Retinal pigment epithelial cell (primary cell): ENCODE results near the gene RPS6KB1.

ENCODE experiments used
- DNase-seq: peaks from one replicate; pipeline ENCODE4 v3.0.0-alpha.2; 2010; ENCODE audit warnings: low read depth
- H3K4me3 ChIP-seq: 2 replicates; pipeline ENCODE4 v1.5.1; 2011; ENCODE audit warnings: mild to moderate bottlenecking, low read length, control low read depth, moderate library complexity
- TF ChIP-seq, protein P1 (sequence below): conservative IDR thresholded peaks from 2 replicates; pipeline ENCODE4 v1.5.1; 2011; ENCODE audit warnings: low read depth, low read length, control low read depth, inconsistent platforms

The RPS6KB1 gene

DNA sequence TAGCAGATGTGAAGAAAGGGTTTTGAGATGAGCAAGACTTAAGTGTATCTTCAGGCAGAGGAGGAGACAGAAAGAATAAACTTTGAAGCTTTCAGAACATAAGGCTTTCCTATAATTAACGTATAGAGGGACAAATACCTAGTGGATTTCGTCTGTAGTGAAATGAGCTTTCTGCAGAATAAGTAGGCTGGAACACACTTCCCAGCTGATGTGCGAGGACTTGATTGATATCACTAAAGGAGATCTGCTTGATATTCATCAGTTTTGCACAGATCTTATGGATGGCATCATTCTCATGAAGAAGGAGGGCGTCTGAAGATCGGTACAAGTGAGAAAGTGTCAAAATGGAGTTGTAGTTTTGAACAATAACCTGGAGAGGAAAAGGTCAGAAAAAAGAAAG is 15.0 kb upstream of the RPS6KB1 start:
- no peak for DNase-seq
- TF ChIP-seq, protein P1, sequence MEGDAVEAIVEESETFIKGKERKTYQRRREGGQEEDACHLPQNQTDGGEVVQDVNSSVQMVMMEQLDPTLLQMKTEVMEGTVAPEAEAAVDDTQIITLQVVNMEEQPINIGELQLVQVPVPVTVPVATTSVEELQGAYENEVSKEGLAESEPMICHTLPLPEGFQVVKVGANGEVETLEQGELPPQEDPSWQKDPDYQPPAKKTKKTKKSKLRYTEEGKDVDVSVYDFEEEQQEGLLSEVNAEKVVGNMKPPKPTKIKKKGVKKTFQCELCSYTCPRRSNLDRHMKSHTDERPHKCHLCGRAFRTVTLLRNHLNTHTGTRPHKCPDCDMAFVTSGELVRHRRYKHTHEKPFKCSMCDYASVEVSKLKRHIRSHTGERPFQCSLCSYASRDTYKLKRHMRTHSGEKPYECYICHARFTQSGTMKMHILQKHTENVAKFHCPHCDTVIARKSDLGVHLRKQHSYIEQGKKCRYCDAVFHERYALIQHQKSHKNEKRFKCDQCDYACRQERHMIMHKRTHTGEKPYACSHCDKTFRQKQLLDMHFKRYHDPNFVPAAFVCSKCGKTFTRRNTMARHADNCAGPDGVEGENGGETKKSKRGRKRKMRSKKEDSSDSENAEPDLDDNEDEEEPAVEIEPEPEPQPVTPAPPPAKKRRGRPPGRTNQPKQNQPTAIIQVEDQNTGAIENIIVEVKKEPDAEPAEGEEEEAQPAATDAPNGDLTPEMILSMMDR = no peak
- H3K4me3 ChIP-seq = no peak overlapping the region

GRCh38 chr17:59878624-59879023 is 14.3 kb upstream of the RPS6KB1 start:
- TF ChIP-seq, protein P1 = no peak
- no peak overlapping the region for H3K4me3 ChIP-seq
- DNase-seq = no peak

- no peak overlapping the region for H3K4me3 ChIP-seq
- TF ChIP-seq, protein P1 = no peak
- no peak for DNase-seq
Observed at GRCh38 chr17:59884861-59885260, 8.1 kb upstream of the RPS6KB1 start.

DNA sequence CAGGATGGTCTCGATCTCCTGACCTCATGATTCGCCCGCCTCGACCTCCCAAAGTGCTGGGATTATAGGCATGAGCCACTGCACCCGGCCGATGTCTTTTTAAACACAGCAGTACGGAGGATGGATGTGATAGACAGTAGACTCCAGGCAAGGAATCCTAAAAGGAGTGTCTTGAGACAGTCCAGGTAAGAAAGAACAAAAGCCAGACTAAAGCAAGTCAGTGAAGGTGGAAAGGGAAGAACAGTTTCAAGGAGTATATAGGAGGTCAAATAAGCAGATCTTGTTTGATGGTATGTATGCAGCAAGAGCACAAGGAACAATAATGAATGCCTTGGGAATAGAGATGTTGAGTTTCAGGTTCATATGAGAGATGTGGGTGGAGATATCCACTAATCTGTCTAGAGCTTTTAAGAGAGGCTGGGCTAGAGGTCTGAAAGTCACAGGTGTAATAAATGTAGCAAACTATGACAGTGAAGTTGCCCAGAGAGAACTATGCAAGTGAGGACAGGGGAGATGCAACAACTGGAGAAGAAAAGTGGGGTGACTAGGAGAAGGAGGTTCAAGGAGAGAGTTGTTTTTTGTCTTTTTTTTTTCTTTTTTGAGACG is 4.7 kb upstream of the RPS6KB1 start:
- no peak for DNase-seq
- no peak overlapping the region for H3K4me3 ChIP-seq

DNA sequence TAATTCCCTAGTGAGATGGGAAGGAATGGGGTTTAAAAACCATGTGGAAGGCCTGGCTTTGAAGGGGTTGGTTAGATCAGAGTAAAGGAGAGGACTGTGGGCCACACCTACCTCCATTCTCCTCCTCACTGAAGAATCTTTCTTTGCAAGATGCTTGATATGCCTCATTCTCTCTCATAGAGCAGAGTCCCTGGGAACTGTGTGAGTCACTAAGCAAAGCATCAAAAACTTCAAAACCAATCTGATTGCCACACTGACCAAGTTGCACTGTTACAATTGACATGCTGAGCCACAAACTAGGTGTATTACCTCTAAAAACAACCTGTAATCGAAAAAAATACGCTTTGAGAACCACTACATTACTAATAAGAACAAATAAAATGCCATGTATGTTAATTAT is 2.2 kb upstream of the RPS6KB1 start:
- TF ChIP-seq, protein P1 = no peak
- no peak overlapping the region for H3K4me3 ChIP-seq
- DNase-seq = no peak

More for the DNA sequence above, 4.7 kb upstream of the RPS6KB1 start:
- TF ChIP-seq, protein P1 = no peak

DNA sequence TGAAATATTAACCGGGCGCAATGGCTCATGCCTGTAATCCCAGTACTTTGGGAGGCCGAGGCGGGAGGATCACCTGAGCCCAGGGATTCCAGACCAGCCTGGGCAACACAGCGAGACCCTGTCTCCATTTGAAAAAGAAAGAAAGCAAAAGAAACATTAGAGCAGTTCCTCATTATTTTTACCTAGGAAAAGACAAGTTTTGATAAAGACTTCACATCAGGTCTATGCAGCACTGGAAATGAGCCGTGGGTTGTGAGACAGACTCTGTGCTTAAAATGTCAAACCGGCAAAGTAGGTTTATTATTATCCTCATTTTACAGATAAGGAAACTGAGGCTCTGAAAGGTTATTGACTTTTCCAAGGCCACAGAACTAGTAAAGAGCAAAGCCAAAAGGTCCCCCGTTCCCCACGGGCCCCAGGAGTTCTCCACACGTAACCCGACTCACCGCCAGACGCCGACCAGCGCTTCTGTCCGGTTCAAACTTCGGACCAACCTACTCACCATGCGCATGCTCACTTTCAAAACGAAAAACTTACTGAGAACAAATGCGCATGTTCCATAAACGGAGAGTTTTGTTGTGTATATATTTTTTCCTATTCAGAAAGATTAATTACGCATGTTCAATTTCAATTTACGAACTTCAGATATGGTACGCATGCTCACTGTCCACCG is 534 bp upstream of the RPS6KB1 start:
- TF ChIP-seq, protein P1 = no peak
- no peak for DNase-seq
- H3K4me3 ChIP-seq = peak overlapping the region; percentile 71

DNA sequence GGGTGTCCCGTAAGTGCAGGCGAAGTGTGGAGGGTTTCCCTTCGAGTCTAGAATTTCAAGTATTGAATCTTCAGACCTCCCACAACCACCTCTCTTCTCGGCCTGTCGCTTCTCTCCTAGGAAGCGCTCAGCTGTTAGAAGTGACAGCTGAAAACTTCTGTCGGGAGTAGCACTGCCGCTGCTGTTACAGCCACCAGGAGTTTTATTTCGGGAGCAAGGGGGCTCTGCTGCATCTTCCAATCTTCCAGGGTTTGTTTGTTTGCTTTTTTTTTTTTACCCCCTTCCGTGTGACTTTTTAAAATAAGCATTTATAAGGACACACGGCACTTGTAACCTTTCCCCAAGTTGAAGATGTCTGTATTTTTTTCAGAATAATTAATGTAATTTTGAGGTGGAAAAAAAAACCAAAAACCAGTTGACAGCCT is 767 bp downstream of the RPS6KB1 start:
- peak overlapping the region; percentile 71 for H3K4me3 ChIP-seq
- TF ChIP-seq, protein P1 = no peak
- DNase-seq = no peak
